Measurements from ENCODE around the gene BHLHE40.

Gene BHLHE40

DNA sequence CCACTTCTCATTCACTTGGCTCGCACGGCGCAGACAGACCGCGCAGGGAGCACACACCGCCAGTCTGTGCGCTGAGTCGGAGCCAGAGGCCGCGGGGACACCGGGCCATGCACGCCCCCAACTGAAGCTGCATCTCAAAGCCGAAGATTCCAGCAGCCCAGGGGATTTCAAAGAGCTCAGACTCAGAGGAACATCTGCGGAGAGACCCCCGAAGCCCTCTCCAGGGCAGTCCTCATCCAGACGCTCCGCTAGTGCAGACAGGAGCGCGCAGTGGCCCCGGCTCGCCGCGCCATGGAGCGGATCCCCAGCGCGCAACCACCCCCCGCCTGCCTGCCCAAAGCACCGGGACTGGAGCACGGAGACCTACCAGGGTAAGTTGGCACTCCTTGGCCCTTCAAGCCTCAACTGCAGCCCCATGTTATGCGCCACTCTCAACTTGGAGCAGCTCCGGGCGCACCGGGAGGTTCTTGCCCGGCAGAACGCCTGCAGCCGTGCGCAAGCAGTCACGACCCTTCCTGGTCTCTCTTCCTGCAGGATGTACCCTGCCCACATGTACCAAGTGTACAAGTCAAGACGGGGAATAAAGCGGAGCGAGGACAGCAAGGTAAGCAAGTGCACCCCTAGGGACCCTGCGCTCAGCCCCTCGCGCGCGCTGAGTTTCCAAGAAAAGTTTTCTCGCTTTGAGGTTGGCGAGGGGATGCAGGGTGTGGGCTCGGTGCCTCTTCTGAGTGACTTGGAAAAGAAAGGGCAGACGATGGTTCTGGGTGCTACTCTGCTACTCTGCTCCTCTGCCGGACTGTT lies at the start of gene BHLHE40:
BHLHE40 (plus strand) TSS at position 10 of the 801 bp plus-strand sequence; CDS start at position 292, 282 bp downstream.
- DNase-seq (ENCODE audit: low read depth in 2 of 2), result no peak

DNA sequence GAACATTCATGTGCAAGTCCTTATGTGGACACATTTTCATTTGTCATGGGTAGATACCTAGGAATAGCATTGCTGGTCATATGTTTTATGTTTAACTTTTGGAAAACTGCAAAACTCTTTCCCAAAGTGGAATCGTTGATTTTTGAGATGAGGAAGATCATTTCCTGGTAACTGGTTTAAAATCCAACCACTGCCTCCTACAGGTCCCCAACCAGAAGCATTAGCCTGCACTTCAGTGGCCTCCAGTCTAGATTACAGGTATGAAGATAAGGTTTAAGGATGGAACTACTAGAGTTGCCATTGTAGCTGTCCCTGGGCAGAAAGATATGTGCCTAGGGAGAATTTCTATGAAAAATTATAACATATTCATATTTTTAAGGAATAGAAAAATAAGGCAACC lies 48.7 kb upstream of the BHLHE40 start:
- DNase-seq (ENCODE audit: low read depth in 2 of 2), result no peak

DNA sequence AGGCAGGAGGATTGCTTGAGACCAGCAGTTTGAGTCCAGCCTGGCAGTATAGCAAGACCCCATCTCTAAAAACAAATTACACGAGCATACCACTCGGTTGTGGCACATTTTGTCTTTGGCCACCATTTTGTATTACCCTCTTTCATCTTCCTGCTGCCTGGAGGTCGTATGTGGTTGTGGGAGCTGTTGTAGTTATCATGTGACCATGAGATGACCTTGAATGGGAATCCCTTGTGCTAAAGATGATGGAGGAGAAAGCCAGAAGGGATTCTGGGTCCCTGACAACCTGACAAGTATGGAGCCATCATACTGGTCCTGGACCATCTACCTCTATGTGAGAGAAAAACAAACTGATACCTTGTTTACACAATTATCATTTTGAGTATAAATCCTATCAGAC lies 45.2 kb upstream of the BHLHE40 start:
- DNase-seq (ENCODE audit: low read depth in 2 of 2), result no peak

DNA sequence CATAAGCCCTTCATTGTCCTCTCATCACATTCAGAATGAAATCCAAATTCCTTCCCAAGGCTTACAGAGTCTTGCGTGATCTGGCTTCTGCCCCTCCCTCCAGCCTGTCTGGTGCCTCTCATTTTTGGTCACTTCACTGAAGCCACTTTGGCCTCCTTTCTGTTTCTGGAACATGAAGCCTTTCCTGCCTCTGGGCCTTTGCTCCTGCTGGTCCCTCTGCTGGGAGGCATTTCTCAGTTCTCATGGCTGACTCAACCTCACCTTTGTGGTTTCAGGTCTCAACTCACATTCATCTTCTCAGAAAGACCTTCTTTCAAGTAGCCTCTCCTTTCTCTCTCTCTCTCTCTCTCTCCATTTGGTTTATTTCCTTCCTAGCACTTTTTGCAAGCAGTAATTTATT lies 43.9 kb upstream of the BHLHE40 start:
- DNase-seq (ENCODE audit: low read depth in 2 of 2), result no peak

DNA sequence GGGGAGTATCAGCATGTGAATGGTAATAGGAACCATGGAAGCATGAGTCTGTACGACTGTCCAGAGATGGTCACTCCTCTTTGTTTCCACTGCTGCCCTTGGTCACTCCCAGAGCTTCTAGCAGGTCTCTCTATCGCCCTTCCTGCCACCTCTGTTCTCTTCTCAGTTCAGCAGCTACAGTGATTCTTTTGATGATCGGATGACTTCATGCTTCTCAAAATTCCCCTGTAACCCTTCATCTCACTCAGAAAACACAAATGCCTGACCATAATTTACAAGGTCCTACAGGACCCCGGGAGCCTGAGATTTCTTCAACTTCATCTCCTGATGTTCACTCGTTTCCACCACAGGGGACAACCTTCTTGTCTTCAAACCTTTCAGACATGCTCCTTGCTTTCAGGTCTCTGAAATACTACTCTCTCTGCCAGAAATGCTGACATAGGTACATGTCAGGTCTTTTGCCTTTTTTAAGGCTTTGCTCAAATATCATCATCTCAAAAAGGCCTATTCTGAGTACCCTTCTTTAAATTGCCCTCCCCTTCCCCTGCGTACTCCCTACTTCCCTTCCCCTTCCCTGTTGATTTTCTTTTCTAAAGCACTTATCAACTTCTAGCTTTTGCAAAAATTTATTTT lies 42.1 kb upstream of the BHLHE40 start:
- DNase-seq (ENCODE audit: low read depth in 2 of 2), result no peak

DNA sequence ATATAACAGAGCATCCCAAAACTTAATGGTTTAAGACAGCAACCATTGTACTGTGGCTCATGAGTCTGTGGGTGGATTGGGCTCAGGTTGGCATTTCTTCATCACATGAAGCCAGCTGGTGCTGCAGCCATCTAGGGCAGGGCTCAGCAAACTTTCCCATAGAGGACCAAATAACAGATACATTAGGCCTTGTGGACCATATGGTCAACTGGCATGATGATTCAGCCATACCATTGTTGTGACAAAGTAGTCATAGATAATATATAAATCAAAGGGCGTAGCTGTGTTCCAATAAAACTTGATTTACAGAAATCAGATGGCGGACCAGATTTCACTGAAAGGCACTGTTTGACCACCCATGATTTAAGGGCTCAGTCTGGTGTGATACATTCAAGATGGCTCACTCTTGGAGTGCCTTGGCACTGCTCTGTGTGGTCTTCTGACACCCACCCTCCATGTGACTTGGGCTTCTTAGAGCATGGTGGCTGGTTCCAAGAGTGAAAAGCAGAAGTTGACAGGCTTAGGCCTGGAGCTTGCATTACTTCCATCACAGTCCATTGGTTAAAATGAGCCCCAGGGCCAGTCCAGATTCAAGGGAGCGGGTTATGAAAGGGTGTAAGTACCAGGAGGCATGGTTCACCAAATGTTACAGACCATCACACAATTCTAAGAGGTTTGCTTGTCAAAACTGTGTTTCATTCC lies 40.8 kb upstream of the BHLHE40 start:
- DNase-seq (ENCODE audit: low read depth in 2 of 2), result no peak

DNA sequence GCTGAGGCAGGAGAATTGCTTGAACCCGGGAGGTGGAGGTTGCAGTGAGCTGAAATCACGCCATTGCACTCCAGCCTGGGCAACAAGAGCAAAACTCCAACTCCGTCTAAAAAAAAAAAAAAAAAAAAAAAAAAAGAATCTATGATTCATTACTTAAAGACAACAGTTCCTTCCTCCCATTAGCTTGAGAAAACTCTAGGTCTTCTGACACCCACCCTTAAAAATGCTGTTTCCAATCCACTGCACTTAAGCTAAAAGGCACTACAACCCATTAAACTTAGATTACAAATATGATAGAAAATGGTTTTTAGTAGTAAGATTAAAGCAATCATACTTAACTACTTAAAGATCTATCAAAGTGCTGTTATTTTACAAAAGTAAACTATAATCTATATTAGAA lies 40.0 kb upstream of the BHLHE40 start:
- no peak for DNase-seq (ENCODE audit: low read depth in 2 of 2)

DNA sequence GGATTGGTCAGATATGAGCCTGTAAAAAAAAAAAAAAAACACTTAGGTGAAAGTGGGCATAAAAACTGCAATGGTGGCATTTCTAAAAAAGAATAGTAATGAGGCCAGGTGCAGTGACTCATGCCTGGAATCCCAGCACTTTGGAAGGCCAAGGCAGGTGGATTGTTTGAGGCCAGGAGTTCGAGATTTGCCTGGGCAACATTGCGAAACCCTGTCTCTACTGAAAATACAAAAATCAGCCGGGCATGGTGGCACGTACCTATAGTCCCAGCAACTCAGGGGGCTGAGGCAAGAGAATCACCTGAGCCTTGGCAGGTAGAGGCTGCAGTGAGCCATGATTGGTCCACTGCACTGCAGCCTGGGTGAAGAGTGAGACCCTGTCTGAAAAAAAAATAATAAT lies 38.3 kb upstream of the BHLHE40 start:
- no peak for DNase-seq (ENCODE audit: low read depth in 2 of 2)

DNA sequence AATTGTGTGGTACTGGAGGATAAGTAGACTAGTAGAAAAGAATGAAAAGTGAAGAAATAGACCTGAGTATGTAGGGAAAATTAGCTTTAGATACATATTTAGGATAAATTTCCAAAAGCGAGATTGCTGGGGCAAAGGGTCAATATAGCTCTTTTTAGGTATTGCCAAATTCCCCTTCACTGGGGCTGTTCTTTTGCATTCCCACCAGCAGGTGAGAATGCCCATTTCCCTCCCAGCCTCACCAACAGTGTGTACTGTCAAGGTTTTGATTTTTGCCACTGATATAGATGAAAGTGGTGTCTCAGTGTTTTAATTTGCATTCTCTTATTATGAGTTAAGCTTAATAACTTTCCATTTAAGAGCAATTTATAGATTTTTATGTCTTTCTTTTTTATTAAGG lies 35.7 kb upstream of the BHLHE40 start:
- no peak for DNase-seq (ENCODE audit: low read depth in 2 of 2)

DNA sequence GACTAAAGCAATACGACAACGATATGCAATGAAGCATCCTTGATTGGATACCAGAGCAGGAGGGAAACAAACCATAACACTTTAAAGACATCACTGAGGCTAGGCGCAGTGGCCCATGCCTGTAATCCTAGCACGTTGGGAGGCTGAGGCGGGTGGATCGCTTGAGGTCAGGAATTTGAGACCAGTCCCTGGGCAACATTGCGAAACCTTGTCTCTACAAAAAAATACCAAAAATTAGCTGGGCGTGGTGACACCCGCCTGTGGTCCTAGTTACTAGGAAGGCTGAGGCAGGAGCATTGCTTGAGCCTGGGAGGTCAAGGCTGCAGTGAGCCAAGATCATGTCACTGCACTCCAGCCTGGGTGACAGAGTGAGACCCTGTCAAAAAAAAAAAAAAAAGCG lies 33.9 kb upstream of the BHLHE40 start:
- no peak for DNase-seq (ENCODE audit: low read depth in 2 of 2)

DNA sequence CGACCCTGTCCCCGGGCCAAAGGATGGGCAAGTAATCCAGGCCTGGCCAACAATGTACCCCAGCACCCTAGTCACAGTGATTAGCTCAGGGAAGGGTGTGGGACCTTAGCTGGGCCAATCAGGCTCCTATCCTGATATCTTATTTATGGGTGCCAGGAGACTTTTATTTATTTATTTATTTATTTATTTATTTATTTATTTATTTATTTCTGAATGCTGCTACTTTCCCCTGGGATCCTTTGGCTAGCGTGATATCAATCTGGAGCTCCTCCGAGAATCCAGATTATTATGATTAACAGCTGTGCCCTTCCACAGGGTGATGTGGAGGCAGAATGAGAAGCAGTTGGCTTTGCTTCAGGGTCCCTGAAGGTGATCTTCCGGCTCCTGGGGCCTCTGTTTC lies 32.2 kb upstream of the BHLHE40 start:
- DNase-seq (ENCODE audit: low read depth in 2 of 2), result no peak

DNA sequence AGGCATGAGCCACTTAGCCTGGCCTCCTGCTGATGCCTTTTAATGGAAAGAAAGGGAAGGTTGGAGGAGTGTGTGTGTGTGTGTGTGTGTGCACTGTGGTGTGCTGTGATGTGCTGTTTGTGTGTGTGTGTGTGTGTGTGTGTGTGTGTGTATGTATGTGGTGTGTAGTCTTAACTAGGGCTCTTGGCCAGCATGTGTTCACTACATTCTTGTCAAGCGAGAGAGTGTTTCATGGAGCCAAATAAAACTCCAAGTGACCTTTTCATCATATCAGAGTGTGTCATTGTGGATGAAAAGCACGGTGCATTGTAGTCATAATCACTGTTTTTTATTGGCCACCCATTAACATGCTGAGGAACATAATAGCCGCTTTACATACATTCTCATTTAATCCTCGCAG lies 30.8 kb upstream of the BHLHE40 start:
- DNase-seq (ENCODE audit: low read depth in 2 of 2), result no peak

DNA sequence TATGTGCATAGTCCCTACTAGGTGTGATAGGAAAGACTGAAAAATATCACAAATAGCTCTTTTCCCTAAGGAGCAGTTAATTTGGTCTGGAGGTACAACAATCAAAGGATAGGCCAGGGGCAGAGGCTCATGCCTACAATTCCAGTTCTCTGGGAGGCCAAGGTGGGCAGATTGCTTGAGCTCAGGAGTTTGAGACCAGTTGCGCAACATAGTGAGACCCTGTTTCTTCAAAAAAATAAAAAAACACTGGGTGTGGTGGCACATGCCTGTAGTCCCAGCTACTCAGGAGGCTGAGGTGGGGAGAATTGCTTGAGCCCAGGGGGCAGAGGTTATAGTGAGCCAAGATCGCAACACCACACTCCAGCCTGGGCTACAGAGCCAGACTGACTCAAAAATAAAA lies 30.2 kb upstream of the BHLHE40 start:
- no peak for DNase-seq (ENCODE audit: low read depth in 2 of 2)

DNA sequence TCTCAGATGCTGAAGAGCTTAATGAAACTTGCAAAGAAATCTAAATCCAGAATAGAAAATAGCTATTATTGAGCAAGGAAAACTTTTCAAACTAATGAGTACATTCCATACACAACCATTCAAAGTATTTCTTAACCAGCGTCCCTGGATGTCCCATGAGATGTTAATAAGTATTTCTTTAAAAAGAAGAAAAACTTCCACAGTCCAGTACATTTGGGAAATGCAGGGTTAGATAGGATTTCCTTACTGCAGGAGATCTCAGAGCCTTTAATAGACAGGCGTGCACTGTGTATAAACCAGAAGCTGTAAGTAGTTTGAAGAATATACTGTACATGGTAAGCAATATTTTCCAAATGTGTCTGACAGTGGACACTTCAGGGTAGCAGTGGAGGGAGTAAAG lies 29.6 kb upstream of the BHLHE40 start:
- no peak for DNase-seq (ENCODE audit: low read depth in 2 of 2)

DNA sequence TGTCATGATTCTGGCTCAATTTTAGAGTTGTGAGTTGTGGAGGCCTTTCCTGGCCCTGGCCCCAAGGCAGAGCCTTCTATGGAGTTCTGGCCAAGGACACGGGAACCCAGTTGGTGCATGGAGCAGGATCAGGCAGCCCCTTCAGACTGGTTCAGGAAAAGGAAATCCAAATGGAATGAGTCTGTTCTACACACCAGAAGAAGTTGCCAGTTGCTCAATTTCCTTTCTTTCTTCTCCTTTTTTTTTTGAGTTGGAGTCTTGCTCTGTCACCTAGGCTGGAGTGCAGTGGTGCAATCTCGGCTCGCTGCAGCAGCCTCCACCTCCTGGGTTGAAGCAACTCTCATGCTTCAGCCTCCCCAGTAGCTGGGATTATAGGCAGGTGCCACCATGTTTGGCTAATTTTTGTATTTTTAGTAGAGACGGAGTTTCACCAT lies 28.9 kb upstream of the BHLHE40 start:
- no peak for DNase-seq (ENCODE audit: low read depth in 2 of 2)

DNA sequence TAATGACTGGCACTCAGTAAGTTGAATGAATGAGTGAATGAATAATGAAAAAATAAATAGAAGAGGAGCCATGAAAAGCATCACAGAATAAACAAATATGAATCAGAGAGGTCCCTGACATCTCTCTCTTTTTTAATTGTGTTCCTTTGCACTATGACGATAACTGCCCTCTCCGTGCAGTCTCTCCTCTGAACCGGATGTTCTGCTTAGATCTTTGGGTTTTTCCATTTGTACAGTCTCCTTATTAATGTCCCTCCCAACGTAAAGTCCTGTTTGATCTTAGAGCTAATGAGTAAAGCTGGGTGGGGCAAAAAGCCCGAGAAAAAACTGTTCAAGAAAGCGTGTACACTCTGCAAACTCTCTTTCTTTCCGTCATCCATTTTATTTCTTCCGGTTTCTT lies 28.3 kb upstream of the BHLHE40 start:
- DNase-seq (ENCODE audit: low read depth in 2 of 2), result no peak

DNA sequence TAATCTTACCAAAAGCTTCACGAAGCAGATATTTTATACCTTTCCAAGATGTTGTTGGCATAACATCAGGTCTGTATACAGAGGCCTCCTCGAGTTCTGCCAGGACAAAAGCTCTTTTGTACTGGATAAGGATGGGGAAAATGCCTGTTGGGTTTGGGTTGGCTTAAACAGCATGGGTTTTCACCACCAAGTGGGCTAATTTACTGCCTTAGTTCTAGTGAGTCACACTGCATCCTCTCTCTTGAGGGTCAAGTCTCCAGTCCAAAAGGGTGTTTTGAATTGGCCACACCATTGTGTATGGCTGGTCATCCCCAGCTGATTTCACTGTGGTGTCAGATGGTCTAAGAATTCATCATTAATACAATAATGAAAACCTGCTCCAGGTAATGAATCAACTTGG lies 26.1 kb upstream of the BHLHE40 start:
- no peak for DNase-seq (ENCODE audit: low read depth in 2 of 2)

DNA sequence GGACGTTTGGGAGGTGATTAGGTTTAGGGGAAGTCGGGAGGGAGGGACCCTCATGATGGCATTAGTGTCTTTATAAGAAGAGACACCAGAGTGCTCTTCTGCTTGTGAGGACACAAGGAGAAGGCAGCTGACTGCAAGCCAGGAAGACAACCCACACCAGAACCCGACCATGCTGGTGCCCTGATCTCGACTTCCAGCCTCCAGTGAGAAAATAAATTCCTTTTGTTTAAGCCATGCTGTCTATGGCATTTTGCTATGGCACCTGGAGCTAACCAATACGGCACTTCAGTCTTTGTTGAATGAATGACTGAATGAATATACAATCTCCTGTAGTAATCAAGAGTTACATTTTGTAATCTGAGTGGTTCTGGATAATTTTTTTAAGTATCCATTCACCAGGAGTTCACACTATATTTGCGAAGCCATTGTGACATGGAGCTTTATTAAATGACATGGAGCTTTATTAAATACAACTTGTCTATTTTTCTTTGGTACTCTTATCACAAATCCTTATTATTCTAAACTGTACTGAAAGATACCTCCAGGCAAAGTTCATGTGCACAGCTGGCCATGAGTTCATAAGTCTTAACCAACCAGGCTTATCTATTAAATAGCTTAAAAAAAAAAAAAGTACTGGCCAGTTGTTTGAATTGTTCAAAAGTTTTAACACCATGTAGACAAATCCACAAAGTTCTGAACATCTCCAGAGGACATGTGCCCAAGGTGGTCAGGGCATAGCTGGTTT lies 24.8 kb upstream of the BHLHE40 start:
- DNase-seq (ENCODE audit: low read depth in 2 of 2), result no peak

DNA sequence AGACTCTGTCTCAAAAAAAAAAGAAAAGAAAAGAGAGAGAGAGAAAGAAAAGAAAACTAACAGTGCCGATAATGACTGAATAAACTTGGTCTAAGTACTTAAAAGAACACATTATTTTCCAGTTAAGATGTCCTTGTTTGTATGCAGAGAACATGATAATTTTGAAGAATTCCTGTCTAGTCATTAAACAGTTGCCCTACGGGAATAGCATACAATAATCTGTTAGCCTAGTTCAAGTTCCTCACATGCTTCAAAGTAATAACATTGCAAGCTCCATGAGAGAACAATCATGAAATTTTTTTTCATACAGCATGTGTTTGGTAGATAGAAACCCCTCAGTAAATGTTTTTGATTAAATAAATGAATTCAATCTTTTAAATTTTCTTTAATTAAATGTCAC lies 23.1 kb upstream of the BHLHE40 start:
- no peak for DNase-seq (ENCODE audit: low read depth in 2 of 2)

DNA sequence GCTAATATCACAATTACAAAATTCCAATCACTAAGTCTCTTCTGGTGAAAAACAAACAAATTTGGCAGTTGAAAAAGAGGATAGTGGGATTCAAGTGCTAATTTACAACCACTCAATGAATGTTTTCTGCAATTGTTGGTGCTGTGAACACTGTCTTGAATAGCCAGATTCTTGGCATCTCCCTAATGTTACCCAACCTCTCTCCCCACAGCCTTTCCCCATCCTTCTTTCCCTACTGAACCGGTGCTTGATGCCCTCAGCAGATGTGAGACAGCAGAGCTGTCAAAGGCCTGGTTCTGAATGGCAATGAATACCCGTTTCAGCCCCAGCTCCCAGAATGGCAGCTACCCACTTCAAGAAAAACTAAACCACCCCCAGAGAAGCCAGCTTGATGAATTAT lies 22.5 kb upstream of the BHLHE40 start:
- no peak for DNase-seq (ENCODE audit: low read depth in 2 of 2)

DNA sequence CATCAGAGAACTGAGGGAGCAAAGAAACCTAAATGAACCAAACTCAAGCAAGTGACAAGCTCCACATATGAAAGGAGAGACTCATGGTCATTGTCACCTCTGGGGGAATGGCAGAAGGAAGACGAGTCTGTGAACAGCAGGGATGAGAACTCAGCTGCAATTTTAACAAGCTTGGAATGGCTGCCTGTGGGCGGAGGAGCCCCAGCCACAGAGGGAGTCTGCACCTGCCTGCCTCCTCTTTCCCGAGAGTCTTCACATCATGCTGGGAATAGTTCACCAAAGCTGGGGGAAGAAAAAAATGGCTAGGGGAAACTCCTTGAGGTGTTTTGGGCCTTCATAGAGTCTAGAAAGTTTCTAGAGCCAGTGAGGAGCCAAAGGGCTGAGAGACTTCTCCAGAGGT lies 21.3 kb upstream of the BHLHE40 start:
- DNase-seq (ENCODE audit: low read depth in 2 of 2), result no peak

DNA sequence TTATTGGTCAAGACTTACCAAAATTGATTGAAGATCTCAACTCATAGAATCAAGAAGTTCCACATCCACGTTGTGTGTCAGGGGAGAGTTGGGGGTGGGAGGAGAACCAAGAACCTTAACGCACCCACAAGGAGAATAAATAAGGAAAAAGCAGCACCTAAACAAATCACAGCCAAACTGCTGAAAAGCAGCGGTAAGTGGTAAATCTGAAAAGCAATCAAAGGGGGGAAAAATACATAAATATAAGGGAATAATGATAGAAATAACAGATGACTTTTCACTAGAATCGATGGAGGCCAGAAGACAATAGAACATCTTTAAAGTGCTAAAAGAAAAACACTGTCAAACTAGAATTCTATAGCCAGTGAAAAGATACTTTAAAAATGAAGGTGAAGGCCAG lies 20.1 kb upstream of the BHLHE40 start:
- DNase-seq (ENCODE audit: low read depth in 2 of 2), result no peak

All from stimulated activated CD8-positive, alpha-beta memory T cell treated with anti-CD3 and anti-CD28 coated beads, Interleukin-2, amount 100 ng/mL, for 1 hour (primary cell).